ENCODE results near the gene LHX6.

The LHX6 gene

GRCh38 chr9:122254761-122255160 is 26.0 kb upstream of the LHX6 start:
- H3K4me3 ChIP-seq (ENCODE audit: control insufficient read depth, low read depth, low read length): no peak overlapping the region
- DNase-seq (ENCODE audit: low read depth): no peak
- TF ChIP-seq CTCF (IDR thresholded peaks at IDR 0.05; ENCODE audit: control insufficient read depth, insufficient read depth, low read depth, low read length, missing control alignments): no peak

- no peak for DNase-seq (ENCODE audit: low read depth)
- TF ChIP-seq CTCF (IDR thresholded peaks at IDR 0.05; ENCODE audit: control insufficient read depth, insufficient read depth, low read depth, low read length, missing control alignments): no peak
Measured at GRCh38 chr9:122252796-122253195, 24.0 kb upstream of the LHX6 start.

GRCh38 chr9:122251351-122251750 is 22.6 kb upstream of the LHX6 start:
- no peak overlapping the region for H3K4me3 ChIP-seq (ENCODE audit: control insufficient read depth, low read depth, low read length)
- TF ChIP-seq CTCF (IDR thresholded peaks at IDR 0.05; ENCODE audit: control insufficient read depth, insufficient read depth, low read depth, low read length, missing control alignments): no peak
- no peak for DNase-seq (ENCODE audit: low read depth)

More at GRCh38 chr9:122252796-122253195, 24.0 kb upstream of the LHX6 start:
- H3K4me3 ChIP-seq (ENCODE audit: control insufficient read depth, low read depth, low read length): no peak overlapping the region

- no peak overlapping the region for H3K4me3 ChIP-seq (ENCODE audit: control insufficient read depth, low read depth, low read length)
- TF ChIP-seq CTCF (IDR thresholded peaks at IDR 0.05; ENCODE audit: control insufficient read depth, insufficient read depth, low read depth, low read length, missing control alignments): no peak
- DNase-seq (ENCODE audit: low read depth): no peak
Measured at GRCh38 chr9:122248448-122248865, 19.7 kb upstream of the LHX6 start.

GRCh38 chr9:122246666-122247065 is 17.9 kb upstream of the LHX6 start:
- no peak for DNase-seq (ENCODE audit: low read depth)
- no peak for TF ChIP-seq CTCF (IDR thresholded peaks at IDR 0.05; ENCODE audit: control insufficient read depth, insufficient read depth, low read depth, low read length, missing control alignments)
- H3K4me3 ChIP-seq (ENCODE audit: control insufficient read depth, low read depth, low read length): no peak overlapping the region

- DNase-seq (ENCODE audit: low read depth): no peak
- TF ChIP-seq CTCF (IDR thresholded peaks at IDR 0.05; ENCODE audit: control insufficient read depth, insufficient read depth, low read depth, low read length, missing control alignments): no peak
- H3K4me3 ChIP-seq (ENCODE audit: control insufficient read depth, low read depth, low read length): no peak overlapping the region
Measured at GRCh38 chr9:122244349-122244748, 15.6 kb upstream of the LHX6 start.

GRCh38 chr9:122239722-122240121 is 11.0 kb upstream of the LHX6 start:
- TF ChIP-seq CTCF (IDR thresholded peaks at IDR 0.05; ENCODE audit: control insufficient read depth, insufficient read depth, low read depth, low read length, missing control alignments): no peak
- DNase-seq (ENCODE audit: low read depth): no peak

More at GRCh38 chr9:122239722-122240121, 11.0 kb upstream of the LHX6 start:
- no peak overlapping the region for H3K4me3 ChIP-seq (ENCODE audit: control insufficient read depth, low read depth, low read length)
